ENCODE data around the gene CTNNBL1. TPM values are rescaled to one million over a fixed set of nuclear protein-coding genes. Genes with fewer than 3 reads are reported as not detected.

The CTNNBL1 gene
- total and polyA plus RNA-seq, 7 experiments from 2014 or later = 41.7 to 93.4 (median 56.4) TPM

- H3K36me3 ChIP-seq (ENCODE audit: control insufficient read depth in 2 of 3, insufficient read depth in 3 of 3, low read length in 3 of 3) = no peaks in the 10 kb centered on the region
- intact Hi-C loops (cut with micrococcal nuclease) = no loop called here
- ATAC-seq (no peak), DNase-seq (no peak)
- H3K27me3 Mint-ChIP-seq = peaks cover 5 to 33% (median 9%) of the 10 kb centered on the region in 5 donors
- H3K36me3 Mint-ChIP-seq = no peaks in the 10 kb centered on the region
- H3K27me3 ChIP-seq (ENCODE audit: control insufficient read depth in 2 of 2, insufficient read depth in 2 of 2, low read length in 2 of 2) = no peaks in the 10 kb centered on the region
- no peaks in the 10 kb centered on the region for H3K9me3 ChIP-seq (ENCODE audit: control insufficient read depth in 2 of 3, low read length in 3 of 3)
- POLR2A ChIA-PET = no interaction called here
- H3K27ac Mint-ChIP-seq = no peak overlapping the region
- no peak overlapping the region for H3K4me3 ChIP-seq (ENCODE audit: low read length)
- H3K27ac ChIP-seq (ENCODE audit: low read depth, low read length) = no peak overlapping the region
- peaks cover 0 to 2% of the 10 kb centered on the region in 2 donors for H3K4me1 ChIP-seq (ENCODE audit: control insufficient read depth in 2 of 2, insufficient read depth in 2 of 2, low read length in 2 of 2)
- peaks cover 3 to 16% (median 9%) of the 10 kb centered on the region in 7 donors for H3K4me1 Mint-ChIP-seq
- H3K4me3 Mint-ChIP-seq = no peak overlapping the region
- H3K9me3 Mint-ChIP-seq = peaks cover 0 to 1% (median 0%) of the 10 kb centered on the region in 11 donors
- CTCF ChIA-PET = interaction anchor here (0.6 kb wide), 1 partner anchor 73 kb away, joined by 3 read pairs; no protein-coding TSS in a partner anchor
Observed at GRCh38 chr20:37919389-37920040, 225.7 kb downstream of the CTNNBL1 start.

DNA sequence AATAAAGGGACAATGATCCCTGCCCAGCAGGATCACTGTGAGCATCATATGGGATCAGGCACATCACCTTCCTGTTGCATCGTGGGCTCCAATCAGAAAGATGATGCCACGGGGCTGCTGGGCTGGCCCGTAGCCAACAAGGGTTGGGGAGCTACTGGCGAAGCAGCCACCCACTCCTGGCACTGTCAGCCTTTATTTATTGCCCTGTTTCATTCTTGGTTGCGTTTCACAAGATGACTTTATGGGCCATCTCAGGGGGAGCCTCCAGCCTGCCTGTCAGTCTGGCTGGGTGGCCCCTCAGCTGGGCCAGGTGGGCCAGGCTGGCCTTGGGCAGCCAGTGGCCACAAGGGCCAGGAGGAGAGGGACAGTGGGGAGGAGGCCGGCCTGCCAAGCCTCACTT is 226.4 kb downstream of the CTNNBL1 start:
- ChIA-PET CTCF (no interaction called here), POLR2A (no interaction called here)
- Mint-ChIP-seq H3K4me1 (peaks cover 0 to 12% (median 5%) of the 10 kb centered on the region in 7 donors), H3K4me3 (no peak overlapping the region), H3K9me3 (peaks cover 0 to 1% (median 0%) of the 10 kb centered on the region in 11 donors), H3K36me3 (no peaks in the 10 kb centered on the region), H3K27ac (no peak overlapping the region), H3K27me3 (peaks cover 5 to 28% (median 9%) of the 10 kb centered on the region in 5 donors)
- intact Hi-C loops (cut with micrococcal nuclease) = no loop called here
- H3K9me3 ChIP-seq (ENCODE audit: control insufficient read depth in 2 of 3, low read length in 3 of 3) = no peaks in the 10 kb centered on the region
- no peak for DNase-seq
- H3K4me1 ChIP-seq (ENCODE audit: control insufficient read depth in 2 of 2, insufficient read depth in 2 of 2, low read length in 2 of 2) = no peaks in the 10 kb centered on the region
- ATAC-seq = no peak
- no peak overlapping the region for H3K27ac ChIP-seq (ENCODE audit: low read depth, low read length)
- H3K27me3 ChIP-seq (ENCODE audit: control insufficient read depth in 2 of 2, insufficient read depth in 2 of 2, low read length in 2 of 2) = no peaks in the 10 kb centered on the region
- H3K36me3 ChIP-seq (ENCODE audit: control insufficient read depth in 2 of 3, insufficient read depth in 3 of 3, low read length in 3 of 3) = no peaks in the 10 kb centered on the region
- no peak overlapping the region for H3K4me3 ChIP-seq (ENCODE audit: low read length)

DNA sequence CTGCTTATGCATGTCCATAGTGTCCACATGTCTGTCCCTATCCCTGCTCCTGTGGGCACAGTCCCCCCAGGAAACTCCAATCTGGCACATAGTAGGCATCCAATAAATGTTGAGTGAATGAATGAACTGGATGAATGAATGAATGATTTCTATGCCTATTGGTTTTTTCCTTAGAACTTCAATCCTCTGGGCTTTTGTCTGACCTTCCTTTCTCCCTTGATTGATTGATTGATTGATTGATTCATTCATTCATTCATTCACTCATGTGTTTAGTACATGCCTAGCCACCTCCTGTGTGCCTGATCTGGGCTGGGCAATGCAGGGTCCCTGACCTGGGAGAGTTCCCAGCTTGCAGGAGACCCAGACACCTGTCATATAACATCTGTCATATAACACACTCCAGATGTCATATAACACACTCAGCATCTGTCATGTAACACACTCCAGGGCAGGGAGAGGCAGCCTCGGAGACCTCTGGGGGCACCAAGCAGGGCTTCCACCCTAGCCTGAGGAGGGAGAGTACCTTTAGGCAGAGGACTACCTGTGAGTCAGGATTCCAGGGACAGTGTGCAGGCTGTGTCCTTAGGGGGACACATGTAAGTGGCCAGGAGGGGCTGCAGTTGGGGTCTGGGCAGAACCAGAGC is 227.0 kb downstream of the CTNNBL1 start:
- DNase-seq = no peak
- Histone ChIP-seq H3K4me1 (ENCODE audit: control insufficient read depth in 2 of 2, insufficient read depth in 2 of 2, low read length in 2 of 2) (no peaks in the 10 kb centered on the region), H3K36me3 (ENCODE audit: control insufficient read depth in 2 of 3, insufficient read depth in 3 of 3, low read length in 3 of 3) (no peaks in the 10 kb centered on the region), H3K27ac (ENCODE audit: low read depth, low read length) (no peak overlapping the region), H3K27me3 (ENCODE audit: control insufficient read depth in 2 of 2, insufficient read depth in 2 of 2, low read length in 2 of 2) (no peaks in the 10 kb centered on the region), H3K9me3 (ENCODE audit: control insufficient read depth in 2 of 3, low read length in 3 of 3) (no peaks in the 10 kb centered on the region), H3K4me3 (ENCODE audit: low read length) (no peak overlapping the region)
- ChIA-PET CTCF (no interaction called here), POLR2A (no interaction called here)
- H3K9me3 Mint-ChIP-seq = peaks cover 0 to 1% (median 0%) of the 10 kb centered on the region in 11 donors
- no peak overlapping the region for H3K4me3 Mint-ChIP-seq
- peaks cover 5 to 26% (median 9%) of the 10 kb centered on the region in 5 donors for H3K27me3 Mint-ChIP-seq
- no peak overlapping the region for H3K27ac Mint-ChIP-seq
- no peaks in the 10 kb centered on the region for H3K36me3 Mint-ChIP-seq
- intact Hi-C loops (cut with micrococcal nuclease) = no loop called here
- no peak for ATAC-seq
- H3K4me1 Mint-ChIP-seq = peaks cover 0 to 10% (median 4%) of the 10 kb centered on the region in 7 donors

DNA sequence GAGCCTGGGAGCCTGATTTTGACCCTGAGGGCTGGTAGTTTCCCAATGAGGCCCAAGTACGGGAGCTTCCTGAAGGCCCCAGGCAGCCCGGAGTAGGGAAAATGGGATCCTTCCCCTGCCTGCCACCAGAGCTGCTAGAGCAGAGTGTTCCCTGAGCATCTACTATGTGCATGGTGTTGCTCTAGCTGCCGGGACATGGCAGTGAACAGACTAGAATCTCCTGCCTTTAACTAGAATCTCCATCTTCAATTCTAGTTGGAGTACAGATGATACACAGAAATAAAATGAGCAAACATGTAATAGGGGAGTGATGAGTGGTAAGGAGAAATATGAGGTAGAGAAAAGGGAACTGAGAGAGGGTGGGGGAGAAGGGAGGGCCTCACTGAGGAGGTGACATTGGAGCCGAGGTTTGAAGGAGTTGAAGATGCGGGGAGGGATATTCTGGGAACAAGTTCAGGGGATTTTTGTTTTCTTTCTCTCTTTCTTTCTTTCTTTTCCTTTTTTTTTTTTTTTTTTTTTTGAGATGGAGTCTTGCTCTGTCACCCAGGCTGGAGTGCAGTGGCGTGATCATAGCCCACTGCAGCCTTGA is 227.6 kb downstream of the CTNNBL1 start:
- Mint-ChIP-seq H3K4me1 (peaks cover 0 to 5% (median 2%) of the 10 kb centered on the region in 7 donors), H3K27me3 (peaks cover 2 to 20% (median 8%) of the 10 kb centered on the region in 5 donors), H3K4me3 (no peak overlapping the region), H3K27ac (no peak overlapping the region), H3K36me3 (no peaks in the 10 kb centered on the region), H3K9me3 (peaks cover 0 to 1% (median 0%) of the 10 kb centered on the region in 11 donors)
- intact Hi-C loops (cut with micrococcal nuclease) = no loop called here
- ChIA-PET CTCF (no interaction called here), POLR2A (no interaction called here)
- Histone ChIP-seq H3K36me3 (ENCODE audit: control insufficient read depth in 2 of 3, insufficient read depth in 3 of 3, low read length in 3 of 3) (no peaks in the 10 kb centered on the region), H3K4me3 (ENCODE audit: low read length) (no peak overlapping the region), H3K27ac (ENCODE audit: low read depth, low read length) (no peak overlapping the region), H3K4me1 (ENCODE audit: control insufficient read depth in 2 of 2, insufficient read depth in 2 of 2, low read length in 2 of 2) (no peaks in the 10 kb centered on the region), H3K9me3 (ENCODE audit: control insufficient read depth in 2 of 3, low read length in 3 of 3) (no peaks in the 10 kb centered on the region), H3K27me3 (ENCODE audit: control insufficient read depth in 2 of 2, insufficient read depth in 2 of 2, low read length in 2 of 2) (no peaks in the 10 kb centered on the region)
- no peak for DNase-seq
- peak; percentile 50 for ATAC-seq

Other genes starting within 250 kb of the CTNNBL1 start
- not detected for gene NNAT, start 172.8 kb upstream of the CTNNBL1 start, total RNA-seq
- gene NNAT, start 172.8 kb upstream of the CTNNBL1 start, polyA plus RNA-seq = not detected
- 10 to 100 TPM; 42.1 to 94.7 (median 73.4) TPM for gene BLCAP, start 166.2 kb upstream of the CTNNBL1 start, total RNA-seq
- gene BLCAP, start 166.2 kb upstream of the CTNNBL1 start, polyA plus RNA-seq = 10 to 100 TPM; 88.0 to 93.4 TPM
- under 1 TPM in 1 of 5 experiments, not detected in 4; 0.12 TPM for gene VSTM2L, start 209.1 kb downstream of the CTNNBL1 start, total RNA-seq
- not detected for gene VSTM2L, start 209.1 kb downstream of the CTNNBL1 start, polyA plus RNA-seq

All from naive thymus-derived CD4-positive, alpha-beta T cell (primary cell).